Camera-type eye (tissue), 1 donor: ENCODE results near the gene SCGB1C2. TPM values are rescaled to one million over a fixed set of nuclear protein-coding genes. Genes with fewer than 3 reads are reported as not detected.

ENCODE experiments used
- total RNA-seq: library from RNA; depleted of rRNA; stranded (reverse); fragments of >200 nt; gene quantifications from one replicate; pipeline ENCODE4 v1.2.3, GENCODE V29; 2014

Gene SCGB1C2
- total RNA-seq: not detected

GRCh38 chr17:137166-137807 is at the start of gene SCGB1C2:
Gene SCGB1C2 (plus strand): TSS chr17:137569. CDS start chr17:137591, 22 bp downstream.

DNA sequence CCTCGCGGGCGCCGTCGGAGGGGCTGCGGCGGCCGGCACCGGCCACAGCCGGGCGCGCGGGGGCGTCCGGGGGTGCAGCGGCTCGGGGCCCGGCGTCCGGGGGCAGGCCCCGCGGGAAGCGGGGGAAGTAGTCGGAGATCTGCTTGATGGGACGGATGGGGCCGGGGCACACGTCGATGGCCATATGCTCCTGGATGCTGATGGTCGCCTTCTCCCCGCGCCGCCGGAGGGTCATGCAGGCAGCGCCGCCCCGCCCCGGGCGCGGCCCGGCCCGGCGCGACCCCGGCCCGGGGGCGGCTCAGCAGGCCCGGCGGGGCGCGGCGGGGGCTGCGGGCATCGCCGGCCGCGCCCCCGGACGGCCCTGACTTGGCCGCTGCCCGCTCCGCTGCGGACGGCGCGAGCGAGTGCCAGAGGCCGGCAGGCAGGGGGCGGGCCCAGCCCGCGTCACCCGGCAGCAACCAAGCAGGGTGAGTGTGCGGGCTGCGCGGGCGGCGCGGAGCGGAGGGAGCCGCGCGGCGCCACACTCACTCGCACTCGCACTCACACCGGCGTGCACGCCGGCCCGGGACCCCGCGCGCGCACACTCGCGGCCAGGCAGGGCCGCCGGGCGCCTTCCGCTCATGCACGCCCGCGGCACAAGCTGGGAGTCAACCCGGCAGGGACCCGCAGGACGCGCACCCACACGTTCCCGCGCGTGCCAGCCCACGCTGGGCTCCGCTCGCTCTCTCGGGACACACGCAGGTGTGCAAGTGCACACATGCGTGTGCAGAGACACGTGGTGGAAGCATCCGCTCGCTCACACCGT is 44.1 kb downstream of the SCGB1C2 start, which contains the start of gene DOC2B:
DOC2B (minus strand) TSS at position 406 of the 805 bp plus-strand sequence; CDS start at position 235, 171 bp downstream.

Other genes with a start within 250 kb of the SCGB1C2 start
- 34.4 TPM for gene DOC2B, start 44.1 kb downstream of the SCGB1C2 start, total RNA-seq
- gene RPH3AL, start 215.2 kb downstream of the SCGB1C2 start, total RNA-seq: 7.3 TPM